T-helper 1 cell treated with Interleukin-12 subunit alpha and Interleukin-12 subunit beta and Interleukin-4 antibody, amounts not matched to agents 30 μg/mL and 1 μg/mL, for 36 hours (primary cell): Measurements from ENCODE around the gene SCN3A.

Experiments used
- H3K27ac Mint-ChIP-seq: one replicate; pipeline ENCODE4 v1.8.0; 2021; ENCODE audit warnings: mild to moderate bottlenecking, mixed read lengths
- H3K27me3 Mint-ChIP-seq: one replicate; pipeline ENCODE4 v1.8.0; 2021; ENCODE audit warnings: low read depth, mixed read lengths
- H3K36me3 Mint-ChIP-seq: one replicate; pipeline ENCODE4 v1.8.0; 2021; ENCODE audit warnings: low read depth, mixed read lengths
- H3K4me1 Mint-ChIP-seq: one replicate; pipeline ENCODE4 v1.8.0; 2021; ENCODE audit warnings: low read depth, mixed read lengths
- H3K4me3 Mint-ChIP-seq: one replicate; pipeline ENCODE4 v1.8.0; 2021; ENCODE audit warnings: mild to moderate bottlenecking, moderate library complexity, mixed read lengths
- H3K9me3 Mint-ChIP-seq: one replicate; pipeline ENCODE4 v1.8.0; 2021; ENCODE audit warnings: mixed read lengths

Gene SCN3A

DNA sequence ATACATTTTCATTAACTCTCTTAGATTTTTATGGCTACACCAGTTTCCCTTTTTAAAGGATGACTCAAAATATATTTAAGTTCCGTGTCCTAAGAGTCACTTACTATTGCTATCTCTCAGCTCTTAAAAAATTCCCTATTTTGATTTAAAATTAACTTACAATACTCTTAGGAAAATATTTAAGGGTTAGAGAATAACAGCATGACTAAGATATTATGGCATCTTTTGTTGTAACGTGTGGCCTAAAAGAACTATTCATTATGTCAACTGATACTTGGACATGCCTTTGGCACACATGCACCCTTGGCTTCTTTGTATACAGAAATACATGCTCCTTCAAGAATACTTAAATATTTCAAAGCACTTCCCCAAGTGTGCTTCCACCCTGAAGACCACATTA lies 42.3 kb downstream of the SCN3A start:
- Mint-ChIP-seq H3K9me3 (no peaks in the 10 kb centered on the region), H3K27ac (no peak overlapping the region), H3K4me1 (no peaks in the 10 kb centered on the region), H3K4me3 (no peak overlapping the region), H3K36me3 (no peaks in the 10 kb centered on the region), H3K27me3 (no peaks in the 10 kb centered on the region)

DNA sequence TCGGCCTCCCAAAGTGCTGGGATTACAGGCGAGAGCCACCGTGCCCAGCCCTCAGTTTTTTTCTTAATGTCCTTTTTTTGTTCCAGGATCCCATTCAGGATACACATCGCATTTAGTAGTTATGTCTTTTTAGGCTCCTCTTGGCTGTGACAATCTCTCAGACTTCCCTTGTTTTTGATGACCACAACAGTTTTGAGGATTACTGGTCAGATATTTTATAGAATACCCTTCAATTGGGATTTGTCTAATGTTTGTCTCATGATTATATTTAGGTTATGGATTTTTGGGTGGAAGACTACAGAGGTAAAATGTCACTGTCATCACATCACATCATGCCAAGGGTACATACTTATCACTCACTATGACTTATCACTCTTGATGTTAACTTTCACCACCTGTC lies 46.7 kb downstream of the SCN3A start:
- no peaks in the 10 kb centered on the region for H3K36me3 Mint-ChIP-seq
- H3K4me3 Mint-ChIP-seq = no peak overlapping the region
- H3K9me3 Mint-ChIP-seq = no peaks in the 10 kb centered on the region
- no peaks in the 10 kb centered on the region for H3K27me3 Mint-ChIP-seq
- H3K27ac Mint-ChIP-seq = no peak overlapping the region
- H3K4me1 Mint-ChIP-seq = no peaks in the 10 kb centered on the region

DNA sequence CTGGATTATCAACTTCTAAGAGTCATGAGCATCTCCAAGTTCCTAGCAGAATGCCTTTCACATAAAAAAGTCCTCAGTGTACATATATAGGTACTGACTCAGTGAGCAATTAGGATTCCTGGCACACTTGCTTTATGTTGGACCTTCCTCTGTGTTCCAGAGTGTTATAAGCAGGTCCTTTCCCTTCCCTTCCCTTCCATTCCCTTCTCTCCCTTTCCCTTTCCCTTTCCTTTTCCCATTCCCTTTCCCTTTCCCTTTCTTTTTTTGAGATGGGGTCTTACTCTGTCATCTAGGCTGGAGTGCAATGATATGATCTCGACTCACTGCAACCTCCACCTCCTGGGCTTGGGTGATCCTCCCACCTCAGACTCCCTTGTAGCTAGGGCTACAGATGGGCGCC lies 48.7 kb downstream of the SCN3A start:
- no peaks in the 10 kb centered on the region for H3K36me3 Mint-ChIP-seq

DNA sequence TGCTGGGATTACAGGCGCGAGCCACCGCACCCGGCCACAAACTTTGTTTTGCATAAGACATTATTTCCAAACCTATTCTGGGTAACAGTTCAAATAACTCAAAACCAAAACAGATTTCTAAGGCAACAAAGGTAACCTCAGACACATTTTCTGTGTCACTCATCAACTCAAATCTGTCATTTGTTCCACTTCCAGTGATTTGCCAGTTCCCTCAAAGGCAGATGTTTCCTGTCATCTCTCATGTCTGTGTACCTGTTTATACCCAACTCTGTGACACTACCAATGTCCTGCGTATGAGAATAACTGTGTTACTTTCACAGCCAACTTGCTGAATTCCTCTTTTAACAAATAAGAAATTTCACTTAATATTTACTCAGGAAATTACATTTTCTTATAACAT lies 54.4 kb downstream of the SCN3A start:
- Mint-ChIP-seq H3K4me1 (no peaks in the 10 kb centered on the region), H3K36me3 (no peaks in the 10 kb centered on the region), H3K9me3 (no peaks in the 10 kb centered on the region), H3K4me3 (no peak overlapping the region), H3K27ac (no peak overlapping the region), H3K27me3 (no peaks in the 10 kb centered on the region)

More for the DNA sequence above, 48.7 kb downstream of the SCN3A start:
- H3K9me3 Mint-ChIP-seq = no peaks in the 10 kb centered on the region
- no peak overlapping the region for H3K27ac Mint-ChIP-seq
- no peaks in the 10 kb centered on the region for H3K4me1 Mint-ChIP-seq
- H3K4me3 Mint-ChIP-seq = no peak overlapping the region
- no peaks in the 10 kb centered on the region for H3K27me3 Mint-ChIP-seq

DNA sequence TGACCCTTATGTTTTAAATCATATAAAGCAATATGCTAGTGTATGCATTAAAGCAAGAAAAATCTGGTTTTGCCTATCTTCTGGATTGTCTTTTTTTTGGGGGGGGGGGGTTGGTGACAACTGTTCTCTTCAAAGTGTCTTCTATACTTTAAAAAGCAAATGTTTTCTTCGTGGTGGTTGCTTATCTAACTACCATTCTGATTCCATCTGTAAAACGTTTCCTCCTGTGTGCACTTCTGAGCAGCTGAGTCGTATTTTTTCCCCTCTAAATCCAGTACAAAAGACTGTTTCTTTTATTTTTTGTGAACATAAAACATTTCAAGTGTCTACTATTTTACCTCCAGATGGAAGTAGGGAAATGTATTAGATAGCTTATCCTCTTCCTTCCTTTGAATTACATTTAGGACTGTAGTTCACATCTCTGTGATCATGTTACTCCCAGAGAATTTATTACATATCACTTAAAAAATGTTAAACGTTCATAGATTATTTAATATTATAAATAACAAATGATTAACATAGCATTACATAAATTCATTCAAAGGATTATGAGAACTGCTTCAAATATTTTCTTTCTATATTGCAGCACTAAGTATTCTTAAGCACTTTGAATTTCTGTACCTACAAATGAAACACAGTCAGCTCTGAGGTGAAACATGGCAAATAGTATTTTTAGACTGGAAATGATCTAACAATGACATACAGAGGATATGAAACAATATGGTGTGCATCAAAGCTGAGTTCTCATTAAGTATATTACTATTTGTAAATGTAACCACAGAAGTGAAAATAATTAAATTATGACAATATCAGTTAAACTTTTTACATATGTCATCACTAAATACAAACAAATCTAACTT lies 56.4 kb downstream of the SCN3A start:
- no peaks in the 10 kb centered on the region for H3K36me3 Mint-ChIP-seq
- no peak overlapping the region for H3K4me3 Mint-ChIP-seq
- no peak overlapping the region for H3K27ac Mint-ChIP-seq
- H3K9me3 Mint-ChIP-seq = no peaks in the 10 kb centered on the region
- H3K27me3 Mint-ChIP-seq = no peaks in the 10 kb centered on the region
- no peaks in the 10 kb centered on the region for H3K4me1 Mint-ChIP-seq

DNA sequence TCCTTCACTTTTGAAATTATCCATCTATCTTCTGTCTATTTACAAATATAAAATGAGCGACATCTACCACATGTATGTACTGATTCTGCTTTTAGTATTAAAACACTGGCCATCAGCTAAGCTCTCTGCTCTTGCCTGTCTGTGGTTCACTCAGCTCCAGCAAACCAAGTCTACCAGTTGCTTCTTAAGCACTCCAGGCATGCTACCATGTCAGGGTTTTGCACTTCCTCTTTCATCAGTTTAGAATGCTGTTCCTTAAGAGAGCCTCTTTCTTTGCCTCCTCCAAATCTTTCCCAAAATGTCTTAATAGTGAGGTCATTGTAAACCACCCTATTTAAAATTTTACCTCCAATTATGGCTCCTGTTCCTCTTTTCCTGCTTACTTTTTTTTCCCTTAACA lies 59.5 kb downstream of the SCN3A start:
- no peaks in the 10 kb centered on the region for H3K36me3 Mint-ChIP-seq
- no peak overlapping the region for H3K4me3 Mint-ChIP-seq
- no peak overlapping the region for H3K27ac Mint-ChIP-seq
- H3K4me1 Mint-ChIP-seq = no peaks in the 10 kb centered on the region
- no peaks in the 10 kb centered on the region for H3K9me3 Mint-ChIP-seq
- H3K27me3 Mint-ChIP-seq = no peaks in the 10 kb centered on the region

DNA sequence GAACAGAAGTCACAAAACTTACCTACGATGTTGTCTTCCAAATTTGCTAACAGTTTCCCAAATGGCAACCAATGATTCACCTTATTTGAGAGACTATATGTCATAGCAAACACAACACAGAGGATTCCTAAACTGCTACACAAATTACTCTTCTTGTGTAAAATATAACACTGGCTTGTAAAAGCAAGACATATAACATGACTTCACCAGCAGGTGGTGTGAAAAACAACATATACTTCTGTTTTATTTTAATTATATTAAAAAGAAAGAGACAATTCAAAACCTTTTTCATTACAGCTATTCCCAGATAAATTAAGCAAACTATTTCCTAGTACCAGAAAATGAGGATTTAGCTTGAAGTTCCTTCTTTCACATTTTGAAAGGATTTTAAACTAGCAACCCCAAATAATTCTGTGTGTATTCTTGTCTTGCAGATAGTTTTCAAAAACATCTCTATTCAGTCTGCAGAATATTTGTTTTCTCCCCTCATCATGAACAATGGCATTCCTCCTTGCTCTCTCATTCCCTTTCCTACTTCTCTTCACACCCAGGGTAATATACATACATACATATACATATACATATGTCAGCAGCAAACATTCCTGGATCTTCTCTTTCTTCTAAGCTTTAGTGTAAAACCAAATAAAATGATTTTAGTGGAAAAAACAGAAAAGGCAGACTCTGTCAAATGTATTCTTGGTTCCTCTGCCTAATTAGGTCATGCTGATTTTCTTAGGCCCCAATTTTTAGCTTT lies 62.1 kb downstream of the SCN3A start:
- H3K9me3 Mint-ChIP-seq = no peaks in the 10 kb centered on the region
- H3K4me1 Mint-ChIP-seq = no peaks in the 10 kb centered on the region
- H3K27ac Mint-ChIP-seq = no peak overlapping the region
- H3K27me3 Mint-ChIP-seq = no peaks in the 10 kb centered on the region
- H3K4me3 Mint-ChIP-seq = no peak overlapping the region
- H3K36me3 Mint-ChIP-seq = no peaks in the 10 kb centered on the region

DNA sequence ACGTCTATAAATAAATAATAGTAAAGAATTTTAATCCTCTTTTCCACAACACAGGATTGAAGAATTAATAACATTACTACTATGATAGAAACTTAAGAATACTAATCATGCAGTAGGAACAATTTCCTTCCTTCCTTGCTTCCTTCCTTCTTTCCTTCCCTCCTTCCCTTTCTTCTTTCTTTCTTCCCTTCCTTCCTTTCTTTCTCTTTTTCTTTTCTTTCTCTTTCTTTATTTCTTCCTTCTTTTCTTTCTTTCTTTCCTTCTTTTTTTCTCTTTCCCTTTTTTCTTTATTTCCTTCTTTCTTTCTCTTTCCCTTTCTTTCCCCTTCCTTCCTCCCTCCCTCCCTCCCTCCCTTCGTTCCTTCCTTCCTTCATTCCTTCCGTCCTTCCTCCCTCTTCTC lies 77.6 kb downstream of the SCN3A start:
- Mint-ChIP-seq H3K36me3 (no peaks in the 10 kb centered on the region), H3K4me3 (no peak overlapping the region), H3K27ac (no peak overlapping the region), H3K4me1 (no peaks in the 10 kb centered on the region), H3K9me3 (no peaks in the 10 kb centered on the region), H3K27me3 (no peaks in the 10 kb centered on the region)

DNA sequence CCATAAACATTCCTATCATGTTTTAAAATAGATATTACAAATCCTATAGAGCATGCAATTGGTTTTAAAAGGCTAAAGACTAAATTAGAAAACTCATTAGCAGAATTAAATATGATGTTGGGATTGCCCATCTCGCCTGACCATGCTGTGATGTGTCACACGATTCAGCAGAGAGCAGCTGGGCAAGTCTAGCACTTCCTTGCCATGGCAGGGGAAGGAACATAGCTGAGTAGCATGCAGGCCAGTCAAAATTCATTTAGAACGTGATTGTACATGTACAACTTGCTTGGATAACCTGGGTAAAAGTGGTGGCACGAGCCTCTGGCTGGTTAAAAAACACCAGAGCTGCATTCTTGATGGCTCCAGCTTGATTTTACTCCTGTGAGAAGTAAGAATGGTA lies 81.3 kb downstream of the SCN3A start:
- Mint-ChIP-seq H3K27me3 (no peaks in the 10 kb centered on the region), H3K36me3 (no peaks in the 10 kb centered on the region)

DNA sequence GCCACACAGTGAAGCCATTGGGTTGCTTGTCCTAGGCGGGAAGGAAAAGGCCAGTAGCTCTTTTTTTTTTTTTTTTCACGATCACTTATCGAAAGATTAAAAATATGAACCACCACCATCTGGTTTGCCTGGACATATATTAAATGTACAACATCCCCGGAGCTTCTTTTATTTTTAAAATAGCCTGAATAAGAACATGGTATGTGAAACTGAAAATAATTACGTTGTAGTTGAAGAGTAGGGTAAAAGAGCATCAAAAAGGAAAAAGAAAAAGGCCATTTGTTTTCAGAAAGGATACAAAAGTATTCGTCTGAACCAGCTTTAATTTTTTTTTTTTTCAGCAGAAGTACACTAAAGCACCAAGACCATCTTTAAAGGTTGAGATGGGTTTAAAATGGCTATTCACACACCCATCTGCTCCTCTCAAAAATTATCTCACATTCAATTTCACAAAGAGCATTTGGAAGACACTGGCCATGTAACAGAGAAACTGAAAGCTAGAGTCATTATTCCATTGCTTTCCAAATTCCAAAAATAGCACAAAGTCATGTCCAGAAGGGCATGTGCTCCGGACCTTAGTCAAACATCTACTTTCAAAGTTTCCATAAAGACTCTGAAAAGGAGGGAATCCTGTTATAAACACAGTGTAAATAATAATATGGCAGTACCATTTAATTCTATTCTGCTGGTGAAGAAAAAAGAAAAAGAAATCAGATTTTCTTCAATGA lies 82.9 kb downstream of the SCN3A start:
- Mint-ChIP-seq H3K4me1 (no peaks in the 10 kb centered on the region), H3K27me3 (no peaks in the 10 kb centered on the region), H3K4me3 (no peak overlapping the region), H3K9me3 (no peaks in the 10 kb centered on the region), H3K27ac (no peak overlapping the region), H3K36me3 (no peaks in the 10 kb centered on the region)

More for the DNA sequence above, 81.3 kb downstream of the SCN3A start:
- Mint-ChIP-seq H3K27ac (no peak overlapping the region), H3K4me3 (no peak overlapping the region), H3K4me1 (no peaks in the 10 kb centered on the region), H3K9me3 (no peaks in the 10 kb centered on the region)

DNA sequence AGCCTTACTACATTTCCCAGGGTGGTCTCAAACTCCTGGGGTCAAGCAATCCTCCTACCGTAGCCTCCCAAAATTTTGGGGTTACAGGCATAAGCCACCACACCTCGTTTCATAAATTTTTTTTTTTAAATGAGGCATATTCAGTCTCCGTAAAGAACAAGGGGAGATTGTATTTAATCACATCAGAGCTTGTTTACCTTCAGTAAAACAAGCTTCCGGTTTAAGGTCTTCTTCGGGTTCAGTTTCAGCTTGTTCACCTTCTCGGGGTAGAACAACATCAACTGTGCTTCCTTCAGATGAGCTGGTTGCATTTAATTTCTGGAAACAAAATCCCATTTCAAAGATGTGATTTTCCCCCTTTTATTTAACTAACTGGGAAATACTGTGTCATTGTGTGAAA lies 88.6 kb downstream of the SCN3A start:
- H3K27me3 Mint-ChIP-seq = no peaks in the 10 kb centered on the region

DNA sequence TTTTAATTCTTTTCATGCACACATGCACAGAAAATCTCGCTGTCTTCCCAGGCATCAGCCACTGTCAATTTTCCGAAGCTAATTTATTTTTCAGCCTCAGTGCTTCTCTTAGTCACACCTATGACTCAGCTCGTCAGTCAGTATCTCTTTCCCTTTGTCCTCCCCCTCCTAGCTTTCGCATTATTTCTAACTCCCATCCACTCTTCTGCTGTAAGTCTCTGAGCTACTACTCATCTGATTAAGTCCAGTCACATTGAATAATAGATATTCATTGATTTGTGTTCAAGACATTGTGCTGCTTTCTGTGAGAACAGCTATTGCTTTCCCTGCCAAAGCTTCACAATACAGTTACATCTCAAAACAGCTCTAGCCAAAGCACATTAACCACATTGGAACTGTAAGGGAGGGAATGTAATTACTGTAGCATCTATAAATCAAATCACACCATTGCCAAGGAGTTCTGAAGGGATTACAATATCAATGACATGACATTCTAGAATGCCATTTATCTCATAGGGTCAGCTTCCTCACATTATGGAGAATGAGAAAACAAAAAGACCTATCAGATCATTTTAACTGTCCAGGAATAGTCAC lies 89.4 kb downstream of the SCN3A start:
- no peak overlapping the region for H3K4me3 Mint-ChIP-seq
- H3K9me3 Mint-ChIP-seq = no peaks in the 10 kb centered on the region
- H3K27me3 Mint-ChIP-seq = no peaks in the 10 kb centered on the region
- no peaks in the 10 kb centered on the region for H3K36me3 Mint-ChIP-seq
- no peaks in the 10 kb centered on the region for H3K4me1 Mint-ChIP-seq
- no peak overlapping the region for H3K27ac Mint-ChIP-seq

More for the DNA sequence above, 88.6 kb downstream of the SCN3A start:
- H3K4me1 Mint-ChIP-seq = no peaks in the 10 kb centered on the region
- H3K27ac Mint-ChIP-seq = no peak overlapping the region
- H3K4me3 Mint-ChIP-seq = no peak overlapping the region
- H3K36me3 Mint-ChIP-seq = no peaks in the 10 kb centered on the region
- H3K9me3 Mint-ChIP-seq = no peaks in the 10 kb centered on the region

DNA sequence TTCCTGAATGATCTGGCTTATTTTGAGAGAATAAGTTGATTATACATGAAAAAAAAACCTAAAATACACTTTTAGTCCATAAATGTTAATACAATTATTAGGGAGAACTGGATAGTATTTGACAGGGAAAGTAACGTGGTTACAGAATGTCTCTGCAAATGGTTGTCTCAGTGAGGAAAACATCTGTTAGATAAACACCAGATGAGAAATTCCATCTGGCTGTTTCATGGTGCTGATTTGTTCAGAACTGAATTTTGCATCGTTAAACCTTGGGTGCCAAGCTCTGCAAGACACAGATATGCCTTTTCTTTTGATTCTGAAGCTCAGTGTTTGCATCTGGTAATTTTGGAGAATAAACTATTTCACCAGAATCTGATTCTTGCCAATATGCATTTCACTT lies 90.4 kb downstream of the SCN3A start:
- Mint-ChIP-seq H3K4me1 (no peaks in the 10 kb centered on the region), H3K36me3 (no peaks in the 10 kb centered on the region), H3K27me3 (no peaks in the 10 kb centered on the region), H3K4me3 (no peak overlapping the region), H3K27ac (no peak overlapping the region), H3K9me3 (no peaks in the 10 kb centered on the region)

DNA sequence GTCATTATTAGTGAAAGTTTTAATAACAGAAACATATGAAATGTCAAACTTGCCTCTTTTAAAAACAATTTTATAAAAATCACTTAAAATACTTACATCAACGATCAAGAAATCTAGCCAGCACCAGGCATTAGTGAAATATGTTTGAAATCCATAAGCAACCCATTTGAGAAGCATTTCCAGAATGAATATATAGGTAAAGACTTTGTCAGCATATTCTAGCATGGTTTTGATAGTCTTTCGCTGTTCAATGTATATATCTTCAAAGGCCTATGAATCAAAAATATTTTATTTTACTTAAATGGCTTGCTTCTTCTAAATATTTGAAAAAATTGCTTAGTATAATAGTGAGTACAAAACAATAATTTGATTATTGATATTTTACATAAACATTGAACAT lies 91.1 kb downstream of the SCN3A start:
- H3K4me3 Mint-ChIP-seq = no peak overlapping the region
- no peaks in the 10 kb centered on the region for H3K9me3 Mint-ChIP-seq
- no peak overlapping the region for H3K27ac Mint-ChIP-seq
- H3K27me3 Mint-ChIP-seq = no peaks in the 10 kb centered on the region
- no peaks in the 10 kb centered on the region for H3K36me3 Mint-ChIP-seq
- H3K4me1 Mint-ChIP-seq = no peaks in the 10 kb centered on the region
